Measurements from ENCODE around the gene IFT172.

The IFT172 gene

DNA sequence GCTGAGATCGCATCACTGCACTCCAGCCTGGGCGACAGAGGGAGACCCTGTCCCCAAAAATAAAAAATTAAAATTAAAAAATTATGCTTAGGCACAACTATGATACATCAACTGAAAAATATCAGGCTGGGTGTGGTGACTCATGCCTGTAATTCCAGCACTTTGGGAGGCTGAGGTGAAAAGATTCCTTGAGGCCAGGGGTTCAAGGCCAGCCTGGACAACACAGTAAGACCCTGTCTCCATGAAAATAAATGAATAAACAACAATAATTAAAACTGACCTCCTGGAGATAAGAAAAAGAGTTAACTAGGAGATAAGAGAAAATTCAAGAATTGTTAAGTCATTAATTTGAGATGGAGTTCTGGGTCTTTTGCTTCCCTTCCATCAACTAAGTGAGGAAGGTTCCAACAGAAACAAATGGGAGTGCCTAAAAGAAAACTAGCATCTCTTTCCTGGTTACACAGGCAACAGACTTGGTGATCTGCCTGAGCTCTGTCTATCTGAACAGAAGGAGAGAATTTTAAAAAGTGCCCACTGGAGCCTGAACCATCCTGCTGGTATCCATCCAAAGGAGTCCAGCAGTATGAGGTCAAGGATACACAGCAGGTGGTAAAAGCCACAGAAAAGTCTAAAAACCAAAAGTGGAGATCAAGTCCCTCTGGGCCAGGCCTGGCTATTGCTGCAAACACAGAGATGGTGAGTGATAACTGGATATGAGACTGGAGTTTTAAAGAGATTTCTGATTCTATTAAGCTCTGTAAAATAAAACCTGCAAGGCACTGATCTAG lies 89.0 kb downstream of the IFT172 start:
- H3K4me3 ChIP-seq (ENCODE audit: low read depth, low read length) = no peak overlapping the region
- DNase-seq (ENCODE audit: low read depth, low spot score) = peak; percentile 59
- TF ChIP-seq, protein P1, sequence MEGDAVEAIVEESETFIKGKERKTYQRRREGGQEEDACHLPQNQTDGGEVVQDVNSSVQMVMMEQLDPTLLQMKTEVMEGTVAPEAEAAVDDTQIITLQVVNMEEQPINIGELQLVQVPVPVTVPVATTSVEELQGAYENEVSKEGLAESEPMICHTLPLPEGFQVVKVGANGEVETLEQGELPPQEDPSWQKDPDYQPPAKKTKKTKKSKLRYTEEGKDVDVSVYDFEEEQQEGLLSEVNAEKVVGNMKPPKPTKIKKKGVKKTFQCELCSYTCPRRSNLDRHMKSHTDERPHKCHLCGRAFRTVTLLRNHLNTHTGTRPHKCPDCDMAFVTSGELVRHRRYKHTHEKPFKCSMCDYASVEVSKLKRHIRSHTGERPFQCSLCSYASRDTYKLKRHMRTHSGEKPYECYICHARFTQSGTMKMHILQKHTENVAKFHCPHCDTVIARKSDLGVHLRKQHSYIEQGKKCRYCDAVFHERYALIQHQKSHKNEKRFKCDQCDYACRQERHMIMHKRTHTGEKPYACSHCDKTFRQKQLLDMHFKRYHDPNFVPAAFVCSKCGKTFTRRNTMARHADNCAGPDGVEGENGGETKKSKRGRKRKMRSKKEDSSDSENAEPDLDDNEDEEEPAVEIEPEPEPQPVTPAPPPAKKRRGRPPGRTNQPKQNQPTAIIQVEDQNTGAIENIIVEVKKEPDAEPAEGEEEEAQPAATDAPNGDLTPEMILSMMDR (IDR thresholded peaks at IDR 0.05; ENCODE audit: low read depth, low read length) = no peak
- in situ Hi-C loops (cut with HindIII; ENCODE audit: low sequenced_read_pairs) = no loop called here

DNA sequence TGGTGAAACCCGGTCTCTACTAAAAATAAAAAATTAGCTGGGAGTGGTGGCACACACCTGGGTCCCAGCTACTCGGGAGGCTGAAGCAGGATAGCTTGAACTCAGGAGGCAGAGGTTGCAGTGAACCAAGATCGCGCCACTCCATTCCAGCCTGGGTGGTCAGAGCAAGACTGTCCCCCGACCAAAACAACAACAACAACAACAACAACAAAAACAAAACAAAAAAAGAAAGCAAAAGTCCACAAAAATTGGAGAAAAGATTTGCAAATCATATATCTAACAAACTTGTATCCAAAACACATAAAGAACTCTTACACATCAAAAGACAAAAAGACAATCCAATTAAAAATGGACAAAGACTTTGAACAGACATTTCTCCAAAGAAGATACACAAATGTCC lies 90.6 kb downstream of the IFT172 start:
- in situ Hi-C loops (cut with HindIII; ENCODE audit: low sequenced_read_pairs) = no loop called here
- TF ChIP-seq, protein P1 (IDR thresholded peaks at IDR 0.05; ENCODE audit: low read depth, low read length) = no peak

More for the DNA sequence above, 90.6 kb downstream of the IFT172 start:
- no peak for DNase-seq (ENCODE audit: low read depth, low spot score)
- H3K4me3 ChIP-seq (ENCODE audit: low read depth, low read length) = no peak overlapping the region

Measured in astrocyte of the spinal cord (primary cell).